OCI-LY1 (cell line): ENCODE data around the gene EBF4.

ENCODE experiments used
- H2AFZ ChIP-seq: fragments of 200-600 bp; sonication (generic), shearing (Covaris generic); 2 replicates; pipeline ENCODE4 v1.6.0; 2014; ENCODE audit warnings: antibody characterized with exemption, mild to moderate bottlenecking, low read length
- H3F3A ChIP-seq: fragments of 200-600 bp; sonication (generic), shearing (Covaris generic); 2 replicates; pipeline ENCODE4 v1.6.0; 2014; ENCODE audit warnings: mild to moderate bottlenecking, antibody characterized with exemption, low read length, moderate library complexity; ENCODE audit not compliant: insufficient read depth
- H3K27ac ChIP-seq: fragments of 200-600 bp; sonication (generic); 2 replicates; pipeline ENCODE4 v1.5.1; 2014; ENCODE audit warnings: low read length, mixed run types, mild to moderate bottlenecking, low read depth; ENCODE audit not compliant: poor library complexity, severe bottlenecking
- H3K27me3 ChIP-seq: fragments of 200-600 bp; sonication (generic); 2 replicates; pipeline ENCODE4 v1.6.0; 2014; ENCODE audit warnings: antibody characterized with exemption, mild to moderate bottlenecking, low read length, moderate library complexity; ENCODE audit not compliant: insufficient read depth
- H3K36me3 ChIP-seq: fragments of 200-600 bp; sonication (generic); 2 replicates; pipeline ENCODE4 v1.6.1; 2014; ENCODE audit warnings: mild to moderate bottlenecking, antibody characterized with exemption, low read length, moderate library complexity, mixed read lengths; ENCODE audit not compliant: insufficient read depth
- H3K4me1 ChIP-seq: fragments of 200-600 bp; sonication (generic); 2 replicates; pipeline ENCODE4 v1.5.1; 2014; ENCODE audit warnings: mild to moderate bottlenecking, low read length, moderate library complexity; ENCODE audit not compliant: insufficient read depth, severe bottlenecking
- H3K4me2 ChIP-seq: fragments of 200-600 bp; sonication (generic), shearing (Covaris generic); 2 replicates; pipeline ENCODE4 v1.6.1; 2014; ENCODE audit warnings: low read length
- H3K4me3 ChIP-seq: fragments of 200-600 bp; sonication (generic); 2 replicates; pipeline ENCODE4 v1.5.1; 2014; ENCODE audit warnings: low read length, low read depth, mild to moderate bottlenecking, mixed read lengths; ENCODE audit not compliant: poor library complexity, severe bottlenecking
- H3K79me2 ChIP-seq: fragments of 200-600 bp; shearing (Covaris generic); 2 replicates; pipeline ENCODE4 v1.6.1; 2016; ENCODE audit warnings: mixed run types, low read length, mixed read lengths; ENCODE audit not compliant: insufficient read depth
- H3K9ac ChIP-seq: fragments of 200-600 bp; sonication (generic), shearing (Covaris generic); 2 replicates; pipeline ENCODE4 v1.6.1; 2014; ENCODE audit warnings: mild to moderate bottlenecking, low read length, mixed read lengths
- H3K9me2 ChIP-seq: fragments of 200-600 bp; sonication (generic), shearing (Covaris generic); 2 replicates; pipeline ENCODE4 v1.6.1; 2014; ENCODE audit warnings: low read depth, mild to moderate bottlenecking, low read length, mixed read lengths
- H3K9me3 ChIP-seq: fragments of 200-600 bp; shearing (Covaris generic); 2 replicates; pipeline ENCODE4 v1.6.1; 2014; ENCODE audit warnings: low read length, mixed read lengths
- H4K20me1 ChIP-seq: fragments of 200-600 bp; sonication (generic), shearing (Covaris generic); 2 replicates; pipeline ENCODE4 v1.6.0; 2016; ENCODE audit warnings: mild to moderate bottlenecking, low read length; ENCODE audit not compliant: insufficient read depth
- EZH2 ChIP-seq: fragments of 200-600 bp; sonication (generic), shearing (Covaris generic); IDR thresholded peaks from 2 replicates; pipeline ENCODE4 v1.8.0; 2017; ENCODE audit warnings: borderline replicate concordance, mixed run types, mild to moderate bottlenecking, antibody characterized with exemption, low read length, moderate library complexity, mixed read lengths
- TF ChIP-seq, protein P1 (sequence below): fragments of 200-600 bp; sonication (generic), shearing (Covaris generic); IDR thresholded peaks from 2 replicates; pipeline ENCODE4 v1.5.1; 2017; ENCODE audit warnings: mild to moderate bottlenecking, antibody characterized with exemption, low read length, moderate library complexity, mixed read lengths

EBF4 gene

DNA sequence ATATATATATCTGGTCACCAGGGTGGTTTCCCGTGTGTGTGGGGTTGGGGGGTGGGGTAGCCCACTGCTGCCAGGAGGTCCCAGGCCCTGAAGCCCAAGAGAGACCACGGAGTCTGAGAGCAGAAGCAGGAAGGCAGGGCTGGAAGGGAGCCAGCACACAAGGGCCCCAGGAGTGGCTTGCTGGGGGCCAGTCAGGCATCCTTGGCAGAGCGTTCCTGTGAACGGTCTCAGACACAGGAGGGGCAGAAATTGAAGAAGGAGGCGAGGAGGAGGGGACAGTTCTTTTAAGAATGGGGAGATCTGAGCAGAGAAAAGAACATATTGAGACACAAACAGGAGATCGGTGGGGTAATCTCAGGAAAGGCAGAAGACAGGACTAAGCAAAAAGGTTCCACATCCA is 1.9 kb upstream of the EBF4 start:
- Histone ChIP-seq H3K4me1 (peaks cover 16% of the 10 kb centered on the region), H3K79me2 (no peaks in the 10 kb centered on the region), H3K9ac (no peak overlapping the region), H3K27me3 (0 out of 2 replicates have a peak, but pooled peaks cover 5% of the 10 kb centered on the region), H2AFZ (no peak overlapping the region), H3K9me2 (no peaks in the 10 kb centered on the region), H3K4me2 (no peak overlapping the region), H3K4me3 (no peak overlapping the region), H4K20me1 (no peaks in the 10 kb centered on the region), H3F3A (no peaks in the 10 kb centered on the region), H3K9me3 (no peaks in the 10 kb centered on the region), H3K27ac (no peak overlapping the region), H3K36me3 (no peaks in the 10 kb centered on the region)
- TF ChIP-seq, protein P1, sequence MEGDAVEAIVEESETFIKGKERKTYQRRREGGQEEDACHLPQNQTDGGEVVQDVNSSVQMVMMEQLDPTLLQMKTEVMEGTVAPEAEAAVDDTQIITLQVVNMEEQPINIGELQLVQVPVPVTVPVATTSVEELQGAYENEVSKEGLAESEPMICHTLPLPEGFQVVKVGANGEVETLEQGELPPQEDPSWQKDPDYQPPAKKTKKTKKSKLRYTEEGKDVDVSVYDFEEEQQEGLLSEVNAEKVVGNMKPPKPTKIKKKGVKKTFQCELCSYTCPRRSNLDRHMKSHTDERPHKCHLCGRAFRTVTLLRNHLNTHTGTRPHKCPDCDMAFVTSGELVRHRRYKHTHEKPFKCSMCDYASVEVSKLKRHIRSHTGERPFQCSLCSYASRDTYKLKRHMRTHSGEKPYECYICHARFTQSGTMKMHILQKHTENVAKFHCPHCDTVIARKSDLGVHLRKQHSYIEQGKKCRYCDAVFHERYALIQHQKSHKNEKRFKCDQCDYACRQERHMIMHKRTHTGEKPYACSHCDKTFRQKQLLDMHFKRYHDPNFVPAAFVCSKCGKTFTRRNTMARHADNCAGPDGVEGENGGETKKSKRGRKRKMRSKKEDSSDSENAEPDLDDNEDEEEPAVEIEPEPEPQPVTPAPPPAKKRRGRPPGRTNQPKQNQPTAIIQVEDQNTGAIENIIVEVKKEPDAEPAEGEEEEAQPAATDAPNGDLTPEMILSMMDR = no peak
- TF ChIP-seq EZH2 = no peak

DNA sequence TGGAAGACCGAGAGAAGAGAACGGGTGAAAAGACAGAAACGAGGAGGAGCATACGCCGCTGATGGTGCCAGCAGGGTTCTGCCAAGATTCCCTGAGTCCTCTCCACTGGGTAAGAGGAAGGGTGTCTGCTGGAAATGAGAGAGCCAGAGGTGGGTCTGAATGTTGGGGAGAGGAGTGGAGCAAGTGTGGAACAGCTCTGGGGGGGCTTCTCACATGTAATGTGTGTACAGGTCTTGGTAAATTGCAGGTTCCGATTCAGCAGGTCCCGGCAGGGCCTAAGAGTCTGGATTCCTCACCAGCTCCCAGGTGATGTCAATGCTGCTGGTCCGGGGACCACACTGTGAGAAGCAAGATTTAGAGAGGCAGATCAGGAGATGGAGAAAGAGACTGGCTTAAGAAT is 1.5 kb upstream of the EBF4 start:
- Histone ChIP-seq H3K36me3 (no peaks in the 10 kb centered on the region), H3K9me3 (no peaks in the 10 kb centered on the region), H3K4me2 (no peak overlapping the region), H3K79me2 (no peaks in the 10 kb centered on the region), H3K9me2 (no peaks in the 10 kb centered on the region), H3K4me1 (peaks cover 16% of the 10 kb centered on the region), H4K20me1 (no peaks in the 10 kb centered on the region), H3F3A (no peaks in the 10 kb centered on the region), H3K27me3 (0 out of 2 replicates have a peak, but pooled peaks cover 5% of the 10 kb centered on the region), H3K27ac (no peak overlapping the region), H2AFZ (no peak overlapping the region), H3K9ac (no peak overlapping the region), H3K4me3 (no peak overlapping the region)
- TF ChIP-seq, protein P1 = no peak
- TF ChIP-seq EZH2 = no peak

DNA sequence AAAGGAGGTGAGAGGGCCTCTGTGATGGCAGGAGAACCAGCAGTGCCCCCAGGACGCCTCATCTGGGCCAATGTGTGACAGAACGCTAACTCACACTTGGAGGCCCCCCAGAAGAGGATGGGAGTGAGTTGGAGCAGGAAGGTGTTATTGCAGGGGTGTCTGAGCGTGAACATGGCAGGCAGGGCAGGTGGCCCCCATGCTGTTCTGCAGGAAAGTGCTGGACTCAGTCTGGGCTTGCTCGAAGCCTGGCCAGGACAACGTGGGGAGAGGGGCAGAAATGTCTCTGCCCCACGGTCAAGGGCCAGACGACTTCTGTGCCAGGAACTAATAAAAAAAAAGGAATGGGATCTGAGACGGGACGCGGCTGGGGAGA is 931 bp upstream of the EBF4 start:
- H3K79me2 ChIP-seq = no peaks in the 10 kb centered on the region
- H2AFZ ChIP-seq = no peak overlapping the region
- peaks cover 16% of the 10 kb centered on the region for H3K4me1 ChIP-seq
- TF ChIP-seq, protein P1 = no peak
- TF ChIP-seq EZH2 = no peak
- no peaks in the 10 kb centered on the region for H3K9me3 ChIP-seq
- no peaks in the 10 kb centered on the region for H3K36me3 ChIP-seq
- H3K4me2 ChIP-seq = peak overlapping the region; percentile 52; the same call in 1 of the 2 replicates
- no peak overlapping the region for H3K9ac ChIP-seq
- H3K27me3 ChIP-seq = 0 out of 2 replicates have a peak, but pooled peaks cover 5% of the 10 kb centered on the region
- H3K27ac ChIP-seq = no peak overlapping the region
- H3K4me3 ChIP-seq = no peak overlapping the region
- H3K9me2 ChIP-seq = no peaks in the 10 kb centered on the region
- H3F3A ChIP-seq = no peaks in the 10 kb centered on the region
- no peaks in the 10 kb centered on the region for H4K20me1 ChIP-seq
